HEK293 (cell line): ENCODE measurements around the gene MTMR3.

ENCODE experiments used
- TCF7L2 ChIP-seq: IDR thresholded peaks from 2 replicates; pipeline ENCODE4 v1.6.1; 2011; ENCODE audit warnings: low read depth, mild to moderate bottlenecking, inconsistent platforms, low read length, moderate library complexity, borderline replicate concordance
- YY1 ChIP-seq: fragments of 450-650 bp; formaldehyde crosslinking; IDR thresholded peaks from 2 replicates; pipeline ENCODE4 v1.5.1; 2018; ENCODE audit warnings: missing biosample characterization, missing genetic modification characterization
- ZBTB20 ChIP-seq: fragments of 450-650 bp; formaldehyde crosslinking; IDR thresholded peaks from 2 replicates; pipeline ENCODE4 v1.5.1; 2016; ENCODE audit warnings: missing biosample characterization, missing genetic modification characterization
- ZIC2 ChIP-seq: fragments of 450-650 bp; formaldehyde crosslinking; IDR thresholded peaks from 2 replicates; pipeline ENCODE4 v1.5.1; 2016; ENCODE audit warnings: missing biosample characterization, missing genetic modification characterization
- ZNF211 ChIP-seq: fragments of 450-650 bp; formaldehyde crosslinking; IDR thresholded peaks from 2 replicates; pipeline ENCODE4 v1.5.1; 2016; ENCODE audit warnings: low read depth, missing biosample characterization, missing genetic modification characterization
- ZNF280D ChIP-seq: fragments of 450-650 bp; formaldehyde crosslinking; IDR thresholded peaks from 2 replicates; pipeline ENCODE4 v1.5.1; 2016; ENCODE audit warnings: missing biosample characterization, missing genetic modification characterization
- ZNF398 ChIP-seq: fragments of 450-650 bp; formaldehyde crosslinking; IDR thresholded peaks from 2 replicates; pipeline ENCODE4 v1.5.1; 2017; ENCODE audit warnings: missing biosample characterization, missing genetic modification characterization
- ZNF501 ChIP-seq: fragments of 450-650 bp; formaldehyde crosslinking; IDR thresholded peaks from 2 replicates; pipeline ENCODE4 v1.5.1; 2016; ENCODE audit warnings: missing biosample characterization, missing genetic modification characterization
- ZNF621 ChIP-seq: fragments of 450-650 bp; formaldehyde crosslinking; IDR thresholded peaks from 2 replicates; pipeline ENCODE4 v1.5.1; 2017; ENCODE audit warnings: missing biosample characterization, missing genetic modification characterization
- TF ChIP-seq, protein P1 (sequence below): fragments of 450-650 bp; formaldehyde crosslinking; IDR thresholded peaks from 2 replicates; pipeline ENCODE4 v1.5.1; 2016; ENCODE audit warnings: missing biosample characterization, missing genetic modification characterization
- TF ChIP-seq, protein P2 (sequence below): fragments of 450-650 bp; formaldehyde crosslinking; conservative IDR thresholded peaks from 2 replicates; pipeline ENCODE4 v1.5.1; 2016; ENCODE audit warnings: low read depth, missing biosample characterization, missing genetic modification characterization

- no peak for TF ChIP-seq ZNF398 (tag by site-specific recombination)
- TF ChIP-seq, protein P1, sequence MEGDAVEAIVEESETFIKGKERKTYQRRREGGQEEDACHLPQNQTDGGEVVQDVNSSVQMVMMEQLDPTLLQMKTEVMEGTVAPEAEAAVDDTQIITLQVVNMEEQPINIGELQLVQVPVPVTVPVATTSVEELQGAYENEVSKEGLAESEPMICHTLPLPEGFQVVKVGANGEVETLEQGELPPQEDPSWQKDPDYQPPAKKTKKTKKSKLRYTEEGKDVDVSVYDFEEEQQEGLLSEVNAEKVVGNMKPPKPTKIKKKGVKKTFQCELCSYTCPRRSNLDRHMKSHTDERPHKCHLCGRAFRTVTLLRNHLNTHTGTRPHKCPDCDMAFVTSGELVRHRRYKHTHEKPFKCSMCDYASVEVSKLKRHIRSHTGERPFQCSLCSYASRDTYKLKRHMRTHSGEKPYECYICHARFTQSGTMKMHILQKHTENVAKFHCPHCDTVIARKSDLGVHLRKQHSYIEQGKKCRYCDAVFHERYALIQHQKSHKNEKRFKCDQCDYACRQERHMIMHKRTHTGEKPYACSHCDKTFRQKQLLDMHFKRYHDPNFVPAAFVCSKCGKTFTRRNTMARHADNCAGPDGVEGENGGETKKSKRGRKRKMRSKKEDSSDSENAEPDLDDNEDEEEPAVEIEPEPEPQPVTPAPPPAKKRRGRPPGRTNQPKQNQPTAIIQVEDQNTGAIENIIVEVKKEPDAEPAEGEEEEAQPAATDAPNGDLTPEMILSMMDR (tag by site-specific recombination): no peak
- TF ChIP-seq TCF7L2: no peak
- no peak for TF ChIP-seq ZNF621
- TF ChIP-seq YY1: no peak
- TF ChIP-seq ZNF211 (tag by site-specific recombination): no peak
- no peak for TF ChIP-seq ZNF280D
- TF ChIP-seq, protein P2, sequence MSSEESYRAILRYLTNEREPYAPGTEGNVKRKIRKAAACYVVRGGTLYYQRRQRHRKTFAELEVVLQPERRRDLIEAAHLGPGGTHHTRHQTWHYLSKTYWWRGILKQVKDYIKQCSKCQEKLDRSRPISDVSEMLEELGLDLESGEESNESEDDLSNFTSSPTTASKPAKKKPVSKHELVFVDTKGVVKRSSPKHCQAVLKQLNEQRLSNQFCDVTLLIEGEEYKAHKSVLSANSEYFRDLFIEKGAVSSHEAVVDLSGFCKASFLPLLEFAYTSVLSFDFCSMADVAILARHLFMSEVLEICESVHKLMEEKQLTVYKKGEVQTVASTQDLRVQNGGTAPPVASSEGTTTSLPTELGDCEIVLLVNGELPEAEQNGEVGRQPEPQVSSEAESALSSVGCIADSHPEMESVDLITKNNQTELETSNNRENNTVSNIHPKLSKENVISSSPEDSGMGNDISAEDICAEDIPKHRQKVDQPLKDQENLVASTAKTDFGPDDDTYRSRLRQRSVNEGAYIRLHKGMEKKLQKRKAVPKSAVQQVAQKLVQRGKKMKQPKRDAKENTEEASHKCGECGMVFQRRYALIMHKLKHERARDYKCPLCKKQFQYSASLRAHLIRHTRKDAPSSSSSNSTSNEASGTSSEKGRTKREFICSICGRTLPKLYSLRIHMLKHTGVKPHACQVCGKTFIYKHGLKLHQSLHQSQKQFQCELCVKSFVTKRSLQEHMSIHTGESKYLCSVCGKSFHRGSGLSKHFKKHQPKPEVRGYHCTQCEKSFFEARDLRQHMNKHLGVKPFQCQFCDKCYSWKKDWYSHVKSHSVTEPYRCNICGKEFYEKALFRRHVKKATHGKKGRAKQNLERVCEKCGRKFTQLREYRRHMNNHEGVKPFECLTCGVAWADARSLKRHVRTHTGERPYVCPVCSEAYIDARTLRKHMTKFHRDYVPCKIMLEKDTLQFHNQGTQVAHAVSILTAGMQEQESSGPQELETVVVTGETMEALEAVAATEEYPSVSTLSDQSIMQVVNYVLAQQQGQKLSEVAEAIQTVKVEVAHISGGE (tag by site-specific recombination): no peak
- no peak for TF ChIP-seq ZBTB20 (tag by site-specific recombination)
- TF ChIP-seq ZIC2 (tag by site-specific recombination): no peak
- TF ChIP-seq ZNF501: no peak
Observed at GRCh38 chr22:30031764-30032455, 148.9 kb downstream of the MTMR3 start.
